ENCODE data around the gene HTRA3.

HTRA3 gene

DNA sequence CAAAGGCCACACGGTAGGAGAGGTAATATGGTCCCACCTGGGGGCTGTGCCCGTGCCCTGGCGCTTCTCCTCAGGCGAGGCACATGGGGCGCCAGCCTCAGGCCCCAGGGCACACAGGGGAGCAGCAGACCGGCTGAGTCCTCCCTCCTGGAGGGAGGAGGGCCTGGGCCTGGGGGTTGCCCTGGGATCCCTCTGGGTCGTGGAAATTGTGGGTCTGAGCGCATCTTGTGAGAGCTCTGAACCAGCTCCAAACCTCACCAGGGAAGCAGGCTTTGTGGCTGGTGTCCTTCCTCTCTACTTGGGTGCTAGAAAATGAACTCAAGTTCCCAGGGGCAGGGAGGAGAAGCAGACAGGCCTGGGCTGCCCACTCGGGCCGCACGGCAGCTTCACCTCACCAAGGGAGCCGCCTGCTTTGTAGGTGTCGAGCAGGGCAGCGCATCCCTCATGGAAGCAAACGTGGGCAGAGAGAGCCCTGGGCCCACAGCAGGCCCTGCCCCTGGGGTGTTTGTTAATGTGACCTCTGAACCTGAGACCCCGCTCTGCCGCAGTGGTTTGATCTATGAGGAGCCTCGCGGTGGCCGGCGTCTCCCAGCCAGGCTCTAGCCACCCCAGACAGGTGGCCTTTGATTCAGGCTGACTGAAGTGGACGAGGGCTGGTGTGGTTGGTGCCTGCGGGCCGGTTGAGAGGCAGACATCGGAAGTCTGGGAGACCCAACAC lies 10.8 kb downstream of the HTRA3 start:
- no peak for DNase-seq (ENCODE audit: low spot score)

DNA sequence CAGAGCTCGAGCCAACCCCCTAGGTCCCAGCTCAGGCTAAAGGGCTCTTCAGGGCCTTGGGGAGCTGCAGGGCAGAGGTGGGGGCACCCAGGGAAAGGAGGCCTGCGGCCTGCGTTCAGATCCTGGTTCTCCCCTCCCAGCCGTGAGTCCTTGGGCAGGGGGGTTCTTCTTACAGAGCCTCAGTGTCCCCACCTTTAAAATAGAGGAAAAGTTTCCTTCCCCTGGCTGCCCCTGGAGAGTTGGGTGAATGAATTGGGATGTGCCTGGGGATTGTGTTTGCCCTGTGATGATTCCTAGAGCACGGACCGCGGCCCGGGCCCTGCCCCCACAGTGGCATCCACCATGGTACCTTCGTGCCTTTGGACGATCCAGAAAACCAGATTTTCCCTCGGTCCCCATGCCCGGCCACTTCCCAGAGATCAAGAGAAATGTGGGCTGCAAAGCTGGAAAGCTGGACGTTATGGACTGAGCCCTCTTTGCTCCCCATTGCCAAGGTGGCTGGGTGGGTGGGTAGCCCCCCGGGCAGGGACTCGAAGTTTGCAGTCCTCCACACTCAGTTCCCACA lies 11.4 kb downstream of the HTRA3 start:
- no peak for DNase-seq (ENCODE audit: low spot score)

DNA sequence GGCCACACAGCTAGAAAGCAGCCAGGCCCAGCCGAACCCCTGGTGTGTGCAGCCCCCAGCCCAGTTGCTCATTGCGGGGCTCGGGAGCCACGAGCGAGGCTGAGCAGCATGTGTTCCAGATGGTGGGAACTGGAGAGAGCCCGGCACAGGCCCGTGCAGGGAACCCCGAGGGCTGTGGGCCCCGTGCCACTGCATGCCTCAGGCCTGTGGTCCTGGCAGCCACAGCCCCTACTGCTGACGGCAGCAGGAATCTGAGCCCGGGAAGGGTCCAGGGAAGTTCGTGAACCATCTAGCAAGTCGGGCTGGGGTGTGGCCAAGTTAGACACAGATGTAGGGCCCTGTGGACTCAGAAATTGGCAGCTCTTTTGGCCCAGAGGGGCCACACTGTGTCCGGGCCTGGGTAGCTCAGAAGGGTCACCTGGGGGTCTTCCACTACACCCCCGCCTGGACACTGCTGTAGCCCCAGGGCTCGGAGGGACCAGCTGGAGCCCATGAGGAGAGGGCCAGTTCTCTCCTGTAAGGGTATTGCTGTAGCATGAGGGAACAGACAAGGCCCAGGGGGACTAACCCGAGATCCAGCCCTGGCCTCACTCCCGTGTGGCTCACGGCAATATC lies 12.1 kb downstream of the HTRA3 start:
- no peak for DNase-seq (ENCODE audit: low spot score)

DNA sequence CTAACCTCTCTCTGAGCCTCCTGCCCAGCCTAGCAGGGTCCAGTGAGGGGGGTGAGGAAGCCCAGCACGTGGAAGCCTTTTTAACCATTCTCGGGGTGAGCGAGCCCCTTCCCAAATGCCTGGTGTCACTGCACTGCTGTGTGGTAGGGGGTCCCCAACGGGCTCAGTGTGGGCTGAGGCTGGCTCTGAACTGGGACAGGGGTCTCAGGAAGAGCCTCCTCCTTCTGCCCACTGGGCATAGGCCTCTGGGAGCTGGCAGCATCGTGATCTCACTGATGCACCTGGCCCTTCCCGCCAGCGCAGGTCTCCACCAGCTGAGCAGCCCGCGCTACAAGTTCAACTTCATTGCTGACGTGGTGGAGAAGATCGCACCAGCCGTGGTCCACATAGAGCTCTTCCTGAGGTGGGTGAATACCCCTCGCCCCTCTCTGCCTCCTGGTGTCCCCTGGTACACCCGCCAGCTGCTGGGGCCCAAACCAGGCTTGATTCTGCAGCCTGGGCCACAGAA lies 12.6 kb downstream of the HTRA3 start:
- no peak for DNase-seq (ENCODE audit: low spot score)

DNA sequence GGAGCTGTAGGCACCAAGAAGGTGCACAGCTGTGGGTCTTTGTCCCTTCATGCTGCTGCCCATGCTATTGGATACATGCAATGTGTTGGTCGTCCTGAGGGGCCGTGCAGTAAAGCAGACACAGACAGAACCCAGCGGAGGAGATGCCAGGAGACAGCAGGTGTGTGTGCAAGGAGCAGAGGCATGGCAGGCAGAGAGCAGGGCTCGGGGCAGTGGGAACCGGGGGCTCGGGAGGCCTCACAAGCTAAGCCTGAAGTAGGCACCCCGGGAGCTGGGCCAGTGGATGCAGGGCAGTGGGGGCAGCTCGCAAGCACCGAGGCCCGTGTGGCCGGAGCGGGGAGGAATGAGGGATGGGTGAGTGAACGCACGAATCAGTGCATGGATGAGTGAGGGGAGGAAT lies 13.2 kb downstream of the HTRA3 start:
- DNase-seq (ENCODE audit: low spot score): no peak

DNA sequence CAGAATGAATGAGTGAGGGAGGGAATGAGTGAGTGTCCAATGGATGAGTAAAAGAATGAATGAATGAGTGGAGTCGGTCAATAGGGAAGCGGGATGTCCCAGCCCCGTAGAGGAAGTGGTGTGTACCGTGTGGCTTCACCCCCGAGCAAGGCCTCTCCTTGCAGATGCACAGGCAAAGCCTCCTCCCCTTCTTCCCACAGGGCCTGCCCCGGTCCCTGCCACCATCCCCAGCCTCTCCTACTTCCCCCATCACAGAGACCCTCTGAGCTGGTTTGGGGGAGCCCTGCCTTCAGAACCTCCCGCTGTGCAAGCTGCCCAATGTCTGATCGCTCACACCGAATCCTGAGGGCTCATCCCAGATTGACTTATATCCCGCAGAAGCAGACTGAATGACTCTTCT lies 13.6 kb downstream of the HTRA3 start:
- DNase-seq (ENCODE audit: low spot score): no peak

DNA sequence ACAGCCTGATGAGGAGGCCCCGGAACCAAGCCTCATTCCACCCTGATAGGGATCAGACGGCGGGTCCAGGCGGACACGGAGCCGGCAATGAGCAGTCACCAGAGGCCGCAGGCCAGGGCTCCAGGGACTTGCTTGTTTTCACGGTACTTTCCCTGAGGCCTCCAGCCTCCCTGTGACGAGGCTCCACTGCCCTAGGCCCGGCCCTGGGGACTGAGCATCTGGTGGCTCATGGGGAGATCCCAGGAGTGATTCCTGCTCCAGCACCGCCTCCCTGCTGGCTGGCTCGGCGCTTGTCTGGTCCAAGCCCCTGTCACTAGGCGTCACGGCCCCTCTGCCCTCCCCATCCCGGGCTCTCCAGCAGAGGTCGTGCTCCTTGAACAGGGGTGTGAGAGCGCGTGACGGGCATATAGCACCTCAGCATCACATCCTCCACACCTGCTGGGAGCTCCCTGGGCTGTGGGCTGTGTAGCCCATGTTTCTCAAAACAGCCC lies 14.1 kb downstream of the HTRA3 start:
- no peak for DNase-seq (ENCODE audit: low spot score)

DNA sequence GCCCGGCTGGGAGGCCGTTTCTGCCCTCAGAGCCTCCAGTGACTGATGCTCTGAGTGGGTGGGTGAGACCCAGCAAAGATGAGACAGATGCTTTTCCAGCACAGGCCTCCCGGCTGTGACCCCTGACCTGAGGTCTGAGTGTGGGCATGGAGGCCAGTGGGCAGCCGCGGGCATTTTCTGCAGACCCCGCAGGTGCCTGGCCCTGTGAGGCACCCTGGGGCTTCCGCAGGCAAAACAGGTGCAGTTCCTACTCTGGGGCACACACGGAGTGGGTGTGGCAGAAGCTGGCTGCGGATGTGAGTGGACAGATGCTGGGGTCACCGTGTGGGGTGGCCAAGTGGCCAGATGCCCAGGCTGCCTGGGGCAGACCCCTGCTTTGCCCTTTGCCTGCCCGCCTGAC lies 14.8 kb downstream of the HTRA3 start:
- no peak for DNase-seq (ENCODE audit: low spot score)

DNA sequence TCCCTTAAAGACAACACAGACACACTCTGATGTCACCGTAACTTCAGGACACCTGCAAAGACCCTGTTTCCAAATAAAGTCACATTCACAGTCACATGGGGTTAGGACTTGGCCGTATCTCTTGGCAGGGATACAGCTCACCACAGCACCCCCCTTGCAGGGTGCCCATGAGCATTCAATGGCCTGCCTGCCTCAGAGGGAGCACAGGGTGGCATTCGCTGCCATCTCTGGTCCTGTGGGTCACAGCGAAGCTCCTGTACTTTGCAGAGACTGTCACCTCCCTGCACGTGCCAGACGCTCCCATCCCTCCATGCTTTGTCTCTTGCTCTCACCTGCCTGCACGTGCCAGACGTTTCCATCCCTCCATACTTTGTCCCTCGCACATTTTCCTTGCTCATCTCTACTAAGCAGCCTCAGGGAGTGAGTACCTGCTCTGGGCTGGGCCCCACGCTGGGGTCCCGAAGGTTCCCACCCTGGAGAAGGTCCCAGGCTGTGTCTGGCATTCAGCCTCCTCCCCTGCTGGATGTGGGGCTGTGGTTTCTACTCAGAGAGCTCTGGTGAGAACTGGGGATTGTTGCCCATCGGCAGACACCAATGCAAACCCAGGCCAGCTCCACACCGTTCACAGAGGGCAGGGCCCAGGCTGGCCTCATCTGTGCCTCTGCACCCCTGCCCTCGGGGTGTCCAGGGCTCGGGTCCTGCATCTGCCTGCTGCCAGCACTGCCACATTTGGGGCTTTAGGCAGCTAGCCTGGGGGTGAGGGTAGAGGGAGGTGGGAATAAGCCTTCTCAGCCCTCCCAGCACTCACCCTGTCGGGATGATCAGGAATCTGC lies 15.8 kb downstream of the HTRA3 start:
- no peak for DNase-seq (ENCODE audit: low spot score)

DNA sequence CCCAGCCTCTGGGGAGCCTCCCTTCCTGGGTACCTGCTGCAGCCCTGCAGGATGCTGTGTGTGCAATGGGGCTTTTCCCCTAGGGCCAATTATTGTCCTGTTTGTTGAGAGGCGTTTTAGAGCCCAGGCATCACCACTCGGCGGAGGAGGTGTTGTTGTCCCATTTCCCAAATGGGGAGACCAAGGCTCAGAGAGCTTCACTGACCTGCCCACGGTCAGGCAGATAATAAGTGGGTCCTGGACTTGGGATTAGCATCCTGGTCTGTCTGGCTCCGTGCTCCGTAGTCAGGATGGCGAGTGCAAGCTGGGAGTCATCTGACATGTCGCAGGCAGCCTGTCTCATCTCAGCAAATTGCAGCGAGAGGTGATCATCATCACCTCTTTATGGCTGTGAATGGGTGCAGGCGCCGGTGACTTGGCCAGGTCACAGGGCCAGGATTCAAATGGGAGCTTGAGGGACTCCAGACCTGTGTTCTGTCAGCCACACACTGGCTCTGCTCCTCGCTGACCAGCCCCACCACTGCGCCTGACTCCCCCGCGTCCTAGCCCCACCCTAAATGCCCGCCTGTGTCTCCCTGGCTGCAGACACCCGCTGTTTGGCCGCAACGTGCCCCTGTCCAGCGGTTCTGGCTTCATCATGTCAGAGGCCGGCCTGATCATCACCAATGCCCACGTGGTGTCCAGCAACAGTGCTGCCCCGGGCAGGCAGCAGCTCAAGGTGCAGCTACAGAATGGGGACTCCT lies 16.6 kb downstream of the HTRA3 start:
- DNase-seq (ENCODE audit: low spot score): no peak

DNA sequence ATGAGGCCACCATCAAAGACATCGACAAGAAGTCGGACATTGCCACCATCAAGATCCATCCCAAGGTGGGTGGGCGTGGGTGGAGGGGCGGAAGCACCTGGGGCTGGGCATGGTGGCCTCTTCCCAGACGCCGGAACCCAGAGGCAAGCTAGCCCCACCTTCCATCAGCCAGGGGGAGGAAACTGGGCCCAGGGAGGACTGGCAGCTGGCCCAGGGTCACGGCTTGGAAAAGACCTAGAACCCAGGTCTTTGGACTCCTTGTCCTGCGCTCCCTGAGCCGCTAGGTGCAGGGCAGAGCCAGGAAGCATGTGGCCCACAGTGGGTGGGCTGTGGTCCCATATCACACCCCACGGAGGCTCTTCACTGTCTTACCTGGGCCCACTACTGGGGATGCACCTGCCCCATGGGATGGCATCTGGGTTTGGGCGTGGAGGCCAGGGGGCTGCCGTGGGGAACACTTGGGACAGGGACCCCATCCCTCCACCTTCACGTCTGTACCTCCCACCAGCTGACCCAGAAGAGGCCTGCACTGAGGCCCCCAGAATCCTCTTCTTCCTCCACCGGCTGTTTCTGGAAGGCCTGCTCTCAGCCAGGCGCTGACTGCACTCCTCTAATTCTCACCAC lies 17.3 kb downstream of the HTRA3 start:
- DNase-seq (ENCODE audit: low spot score): no peak

DNA sequence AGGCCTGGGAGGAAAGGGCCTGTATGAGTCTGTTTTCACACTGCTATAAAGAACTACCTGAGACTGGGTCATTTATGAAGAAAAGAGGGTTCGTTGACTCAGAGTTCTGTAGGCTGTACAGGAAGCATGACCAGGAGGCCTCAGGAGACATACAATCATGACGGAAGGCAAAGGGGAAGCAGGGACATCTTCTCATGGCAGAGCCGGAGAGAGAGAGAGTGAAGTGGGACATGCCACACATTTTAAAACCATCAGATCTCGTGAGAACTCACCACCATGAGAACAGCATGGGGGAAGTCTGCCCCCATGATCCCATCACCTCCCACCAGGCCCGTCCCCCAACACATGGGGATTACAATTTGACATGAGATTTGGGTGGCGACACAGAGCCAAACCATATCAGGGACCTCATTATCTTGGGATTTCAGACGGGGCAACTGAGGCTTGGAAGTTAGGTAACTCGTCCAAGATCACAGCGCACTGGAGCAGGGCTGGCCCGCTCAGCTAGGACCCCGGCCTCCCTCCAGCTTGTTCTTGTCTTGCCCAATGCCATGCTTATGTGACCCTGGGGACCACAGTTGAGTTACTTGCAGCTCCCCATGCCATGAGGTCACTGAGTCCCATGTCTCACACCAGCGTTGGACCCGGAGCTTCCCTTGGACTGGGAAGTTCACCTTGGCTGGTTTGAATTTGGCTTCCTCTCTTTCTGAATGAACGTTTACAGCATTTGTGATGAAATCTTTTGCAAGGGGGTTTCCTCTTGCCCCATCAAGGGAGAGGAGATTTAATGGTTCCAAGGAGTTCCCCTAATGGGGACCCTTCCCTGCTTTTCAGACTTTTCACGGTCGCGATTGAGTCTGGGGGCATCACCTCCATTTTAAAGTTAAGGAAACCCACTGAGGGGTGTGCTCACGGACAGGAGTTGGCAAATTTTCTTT lies 18.1 kb downstream of the HTRA3 start:
- no peak for DNase-seq (ENCODE audit: low spot score)

DNA sequence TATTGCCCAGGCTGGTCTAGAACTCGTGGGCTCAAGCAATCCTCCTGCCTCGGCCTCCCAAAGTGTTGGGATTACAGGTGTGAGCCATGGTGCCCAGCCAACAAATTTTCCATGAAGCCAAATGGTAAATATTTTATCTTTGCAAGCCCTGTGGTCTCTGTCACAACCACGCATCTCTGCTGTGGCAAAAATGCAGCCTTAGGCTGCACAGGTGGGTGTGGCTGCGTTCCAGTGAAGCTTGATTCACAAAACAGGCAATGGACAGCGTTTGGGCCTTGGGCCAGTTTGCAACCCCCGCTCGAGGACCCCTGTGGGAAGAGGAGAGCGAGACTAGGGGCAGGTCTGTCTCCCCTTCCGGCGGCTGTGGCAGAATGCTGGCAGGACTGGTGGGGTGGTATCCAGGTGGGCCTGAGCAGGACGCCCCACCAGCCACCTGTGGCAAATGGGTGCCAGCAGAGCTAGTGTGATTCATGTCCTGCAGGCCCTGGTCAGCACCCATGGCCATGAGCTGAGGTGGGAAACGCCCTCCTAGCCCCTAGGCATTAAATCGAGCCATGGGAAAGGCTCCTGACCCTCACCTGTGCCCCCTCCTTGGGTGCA lies 19.7 kb downstream of the HTRA3 start:
- no peak for DNase-seq (ENCODE audit: low spot score)

DNA sequence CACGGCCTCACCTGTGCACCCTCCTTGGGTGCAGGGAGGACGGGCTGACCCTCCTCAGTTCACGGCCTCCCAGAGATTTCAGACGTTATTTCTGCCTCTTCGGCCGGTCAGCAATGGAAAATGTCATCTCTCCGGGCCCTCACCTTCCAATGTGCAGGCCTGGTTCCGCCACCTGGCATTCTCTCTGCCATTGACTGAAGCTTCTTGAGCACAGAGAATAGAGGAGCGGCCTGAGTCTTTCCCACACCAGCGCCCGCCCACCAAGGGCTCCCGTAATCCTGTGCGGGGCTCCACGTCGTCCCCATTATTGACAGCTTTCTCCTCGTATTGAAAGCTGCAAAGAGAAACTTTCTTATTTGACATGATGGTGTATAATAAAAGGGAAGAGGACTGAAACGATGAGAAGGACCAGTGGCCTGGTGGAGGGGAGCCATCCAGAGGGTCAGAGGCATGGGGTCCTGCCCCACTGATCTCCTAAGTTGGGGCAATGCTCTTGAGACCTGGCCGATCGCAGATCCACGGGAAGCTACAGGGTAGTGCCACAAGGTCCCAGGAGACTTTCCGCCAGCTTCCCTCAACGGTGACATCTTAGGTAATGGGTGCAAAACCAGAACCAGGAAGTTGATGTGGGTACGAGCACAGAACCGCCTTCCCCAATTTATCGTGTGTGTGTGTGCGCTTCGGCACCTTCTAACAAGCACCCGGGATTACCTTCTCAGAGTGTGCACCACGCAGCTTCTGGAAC lies 20.6 kb downstream of the HTRA3 start:
- DNase-seq (ENCODE audit: low spot score): no peak

DNA sequence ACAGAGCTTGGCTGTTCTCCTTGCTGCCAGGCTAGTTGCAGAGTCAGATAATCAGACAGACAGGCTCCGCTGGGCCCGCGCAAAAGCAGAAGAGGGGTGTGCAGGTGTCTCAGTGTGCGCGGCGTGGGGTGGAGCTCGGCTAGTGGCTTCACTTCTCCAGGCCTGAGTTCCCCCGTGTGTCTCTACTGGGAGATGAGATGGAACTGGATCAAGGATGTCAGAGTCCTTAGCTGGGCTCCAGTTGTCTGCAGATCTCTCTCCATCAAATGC lies 21.1 kb downstream of the HTRA3 start:
- no peak for DNase-seq (ENCODE audit: low spot score)

DNA sequence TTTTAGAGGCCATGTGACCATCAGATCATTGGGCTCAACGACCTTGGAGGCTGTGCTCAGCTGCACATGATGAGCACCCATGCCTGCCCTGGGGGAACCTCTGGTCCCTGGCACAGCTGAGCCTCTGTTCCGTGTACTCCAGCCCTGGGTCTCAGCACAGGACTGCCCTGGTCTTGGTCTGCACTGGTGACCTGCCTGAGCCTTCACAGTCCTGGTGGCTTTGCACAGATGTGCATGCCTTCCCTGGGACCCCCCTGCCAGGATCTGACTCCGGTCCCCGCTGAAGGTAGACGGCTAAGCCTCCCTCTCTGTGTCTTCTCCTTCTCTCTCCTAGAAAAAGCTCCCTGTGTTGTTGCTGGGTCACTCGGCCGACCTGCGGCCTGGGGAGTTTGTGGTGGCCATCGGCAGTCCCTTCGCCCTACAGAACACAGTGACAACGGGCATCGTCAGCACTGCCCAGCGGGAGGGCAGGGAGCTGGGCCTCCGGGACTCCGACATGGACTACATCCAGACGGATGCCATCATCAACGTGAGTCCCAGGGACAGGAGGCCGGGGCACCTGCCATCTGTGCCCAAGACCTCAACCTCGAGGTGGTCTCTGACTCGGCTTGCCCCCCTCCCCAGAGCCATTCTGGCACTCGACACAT lies 21.6 kb downstream of the HTRA3 start:
- DNase-seq (ENCODE audit: low spot score): no peak

DNA sequence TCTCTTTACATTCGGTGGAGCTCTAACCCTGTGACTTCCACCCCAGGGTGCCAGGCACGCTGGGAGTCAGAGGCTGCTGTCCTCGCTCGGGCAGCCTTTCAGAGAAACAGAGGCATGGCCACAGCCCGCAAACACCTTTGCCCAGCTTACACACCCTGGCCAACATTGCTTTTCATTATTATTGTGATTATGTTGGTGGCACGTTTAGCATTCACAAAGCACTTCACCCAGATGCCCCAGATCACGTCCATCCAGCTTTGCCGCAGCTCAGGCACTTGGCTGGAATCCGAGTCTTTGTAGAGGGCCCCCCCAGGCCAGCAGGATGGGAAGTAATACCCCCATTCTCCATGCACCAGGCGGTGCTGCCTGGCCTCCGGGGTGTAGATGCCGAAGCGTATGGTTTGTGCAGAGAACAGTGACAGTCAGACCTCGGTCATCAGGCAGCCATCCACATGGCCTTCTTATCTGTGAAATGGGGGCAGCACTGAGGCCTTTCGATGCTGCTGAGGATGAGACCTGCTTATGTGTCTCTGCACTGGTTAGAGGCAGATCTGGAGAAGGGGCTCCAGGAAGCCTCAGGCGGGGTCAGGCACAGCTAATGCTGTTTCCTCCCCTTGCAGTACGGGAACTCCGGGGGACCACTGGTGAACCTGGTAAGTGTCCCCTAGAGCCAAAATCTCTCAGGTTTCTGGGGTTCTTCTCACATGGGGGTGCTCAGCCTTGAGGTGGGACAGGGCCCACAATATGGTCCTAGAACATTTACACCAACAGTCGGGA lies 22.3 kb downstream of the HTRA3 start:
- DNase-seq (ENCODE audit: low spot score): no peak

Measured in SW480 (cell line).